GM21381 (cell line): ENCODE measurements around the gene WFS1.
A peak's percentile ranks its signal among the peaks of the same experiment; 100 is the strongest.

ENCODE experiments used
- ATAC-seq: cut with Tn5 transposase; IDR thresholded peaks from one replicate; pipeline ENCODE4 v1.9.1; 2021; ENCODE audit warnings: mild to moderate bottlenecking, moderate library complexity; ENCODE audit not compliant: unreplicated experiment

Gene WFS1

GRCh38 chr4:6277935-6278800 is 8.5 kb downstream of the WFS1 start:
- no peak for ATAC-seq

DNA sequence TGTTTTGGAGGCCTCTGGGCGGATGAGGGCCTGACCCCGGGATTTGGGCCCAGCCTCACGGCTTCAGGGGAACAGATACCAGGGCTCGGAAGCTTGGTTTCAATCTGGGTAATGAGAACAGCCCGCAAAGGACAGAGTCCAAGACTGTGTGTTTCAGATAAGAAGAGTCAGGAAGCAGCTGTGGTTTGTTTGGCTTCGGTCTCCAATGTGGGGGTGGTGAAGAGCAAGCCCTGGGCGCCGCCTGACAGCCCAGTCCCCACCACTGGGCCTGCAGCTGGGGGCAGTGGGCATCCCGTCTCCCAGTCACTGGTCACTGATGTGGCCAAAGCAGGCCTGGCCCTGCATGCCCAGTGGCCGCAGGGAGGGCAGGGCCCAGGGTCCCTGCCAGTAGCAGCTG is 9.1 kb downstream of the WFS1 start:
- peak; percentile 97 for ATAC-seq

GRCh38 chr4:6279582-6280289 is 10.1 kb downstream of the WFS1 start:
- ATAC-seq, result no peak

GRCh38 chr4:6280365-6280996 is 10.8 kb downstream of the WFS1 start:
- ATAC-seq, result no peak

GRCh38 chr4:6281436-6282313 is 12.0 kb downstream of the WFS1 start:
- no peak for ATAC-seq

GRCh38 chr4:6282314-6282771 is 12.7 kb downstream of the WFS1 start:
- no peak for ATAC-seq

DNA sequence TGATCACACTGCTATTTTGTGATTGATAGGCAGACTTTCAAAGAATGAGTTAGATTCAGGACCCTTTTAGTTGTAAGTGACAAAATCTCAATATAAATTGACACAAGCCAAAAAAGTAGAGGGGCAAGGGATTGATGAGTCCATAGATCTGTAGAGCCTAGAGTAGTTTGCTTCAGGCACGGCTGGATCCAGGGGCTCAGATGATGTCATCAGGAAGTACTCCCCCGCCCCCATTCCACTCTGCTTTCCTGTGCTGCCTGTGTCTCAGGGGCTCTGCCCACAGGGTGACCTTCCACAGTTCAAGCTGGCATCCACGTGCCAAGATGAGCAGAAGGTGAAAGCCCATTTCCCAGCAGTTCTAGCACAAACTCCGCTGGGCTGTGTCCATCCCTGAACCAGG is 13.6 kb downstream of the WFS1 start:
- no peak for ATAC-seq

GRCh38 chr4:6287017-6287788 is 17.6 kb downstream of the WFS1 start:
- no peak for ATAC-seq

- ATAC-seq, result no peak
These were observed 18.7 kb downstream of the WFS1 start for GRCh38 chr4:6288342-6288741.

DNA sequence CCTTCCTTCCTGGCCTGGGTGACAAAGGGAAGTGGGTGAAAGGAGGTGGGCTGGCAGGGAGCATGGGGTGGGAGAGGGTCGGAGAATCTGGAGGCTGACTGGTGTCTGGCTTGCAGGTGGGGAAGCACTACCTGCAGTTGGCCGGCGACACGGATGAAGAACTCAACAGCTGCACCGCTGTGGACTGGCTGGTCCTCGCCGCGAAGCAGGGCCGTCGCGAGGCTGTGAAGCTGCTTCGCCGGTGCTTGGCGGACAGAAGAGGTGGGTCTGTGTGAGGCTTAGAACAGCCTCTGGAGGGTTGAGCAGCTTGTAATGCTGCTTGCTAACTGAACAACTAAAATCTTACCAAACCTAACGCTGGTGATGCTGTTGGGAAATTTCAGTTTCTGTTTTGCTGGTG is 19.2 kb downstream of the WFS1 start:
- ATAC-seq, result no peak

DNA sequence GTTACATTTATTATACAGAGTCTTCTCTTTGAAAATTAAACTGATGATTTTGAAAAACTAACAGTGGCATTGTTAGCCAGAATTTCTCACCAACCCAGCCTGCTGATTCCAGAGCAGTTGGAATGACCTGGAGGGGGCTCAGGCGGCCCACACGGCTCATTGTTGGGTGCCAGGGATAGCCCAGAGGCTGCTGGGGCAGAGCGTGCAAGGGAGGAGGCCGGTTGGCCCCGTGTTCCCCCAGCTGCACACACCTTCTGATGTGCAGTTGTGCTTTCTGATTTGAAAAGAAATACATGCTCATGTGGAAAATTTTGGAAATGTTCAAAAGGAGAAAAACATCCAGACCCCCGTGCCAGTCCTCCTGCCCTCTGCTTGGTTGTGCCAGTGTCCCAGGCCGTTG is 20.6 kb downstream of the WFS1 start:
- no peak for ATAC-seq

DNA sequence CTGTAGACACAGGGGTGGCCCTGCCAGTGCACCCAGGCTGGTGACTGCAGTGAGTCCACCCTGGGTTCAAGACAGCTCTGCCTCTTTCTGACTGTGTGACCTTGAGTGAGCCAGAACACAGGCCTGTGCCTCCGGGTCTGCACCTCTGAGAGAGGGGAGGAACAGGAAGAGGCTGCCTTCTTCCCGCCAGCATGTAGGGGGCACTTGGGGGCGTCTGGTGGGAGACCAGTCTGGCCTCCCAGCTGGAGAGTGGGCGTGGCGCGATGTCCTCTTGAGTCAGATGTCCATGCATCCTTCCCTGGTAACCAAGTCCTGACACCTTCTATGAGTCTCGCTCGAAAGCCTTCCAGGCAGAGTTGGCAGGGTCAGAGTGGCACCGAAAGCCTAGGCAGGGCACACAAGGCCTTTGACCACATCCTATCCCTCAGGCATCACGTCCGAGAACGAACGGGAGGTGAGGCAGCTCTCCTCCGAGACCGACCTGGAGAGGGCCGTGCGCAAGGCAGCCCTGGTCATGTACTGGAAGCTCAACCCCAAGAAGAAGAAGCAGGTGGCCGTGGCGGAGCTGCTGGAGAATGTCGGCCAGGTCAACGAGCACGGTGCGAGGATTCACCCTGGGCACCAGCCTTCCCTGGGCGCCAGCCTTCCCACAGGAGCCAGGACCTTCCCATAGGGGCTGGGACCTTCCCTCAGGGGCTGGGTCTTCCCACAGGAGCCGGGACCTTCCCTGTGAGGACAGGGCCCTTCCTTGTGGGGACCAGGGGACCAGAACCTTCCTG is 21.3 kb downstream of the WFS1 start:
- ATAC-seq, result no peak

DNA sequence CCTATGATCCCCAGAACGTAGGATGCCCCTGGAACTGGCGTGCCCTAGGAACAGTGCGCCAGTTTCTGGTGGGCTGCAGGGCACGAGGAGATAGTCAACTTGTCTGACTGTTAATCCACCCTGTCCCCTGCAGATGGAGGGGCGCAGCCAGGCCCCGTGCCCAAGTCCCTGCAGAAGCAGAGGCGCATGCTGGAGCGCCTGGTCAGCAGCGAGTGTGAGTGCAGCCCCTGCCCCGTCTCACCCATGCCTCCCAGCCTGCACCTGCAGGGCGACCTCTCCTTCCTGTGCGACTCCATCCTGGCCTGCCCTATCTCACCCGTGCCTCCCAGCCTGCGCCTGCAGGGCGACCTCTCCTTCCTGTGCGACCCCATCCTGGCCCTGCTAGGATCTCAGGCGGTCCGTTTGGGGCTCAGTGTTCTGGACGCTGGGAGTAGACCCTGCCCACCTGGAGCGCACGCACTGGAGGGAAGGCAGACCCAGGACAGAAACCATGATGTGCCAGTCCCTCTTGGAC is 22.2 kb downstream of the WFS1 start:
- no peak for ATAC-seq

DNA sequence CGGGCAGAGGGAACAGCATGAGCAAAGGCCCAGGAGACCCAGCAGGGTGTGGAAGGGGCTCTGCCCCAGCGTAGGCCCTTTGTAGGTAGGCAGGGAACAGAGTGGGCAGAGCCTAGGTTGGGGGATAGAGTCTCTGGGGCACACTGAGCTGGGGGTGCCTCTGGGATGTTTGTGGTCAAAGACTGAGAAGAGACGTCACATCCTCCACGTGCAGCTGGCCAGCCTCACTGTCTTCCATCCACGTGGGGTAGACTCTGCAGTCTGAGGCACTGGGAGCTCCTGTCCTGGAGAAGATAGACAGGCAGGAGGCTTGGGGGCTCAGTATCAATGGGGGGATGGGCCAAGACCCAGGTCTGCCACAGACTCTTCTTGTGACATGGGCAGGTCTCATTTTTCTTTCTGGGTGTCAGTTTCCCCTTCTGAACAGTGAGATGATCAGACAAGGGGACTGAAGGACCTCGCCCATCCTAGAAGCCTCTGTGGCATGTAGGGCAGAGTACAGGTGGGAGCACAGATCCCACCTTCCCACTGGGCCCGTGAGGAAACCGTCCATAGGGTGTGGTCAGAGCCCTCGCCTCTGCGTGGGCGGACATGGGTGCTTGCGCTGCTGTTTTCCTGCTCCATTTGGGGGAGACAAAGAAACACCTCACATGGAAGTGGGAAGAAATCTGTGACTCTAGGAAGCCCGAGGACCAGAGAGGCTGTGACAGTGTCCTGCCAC is 22.9 kb downstream of the WFS1 start:
- ATAC-seq, result no peak

GRCh38 chr4:6293097-6293445 is 23.4 kb downstream of the WFS1 start:
- no peak for ATAC-seq

GRCh38 chr4:6293661-6294060 is 24.0 kb downstream of the WFS1 start:
- ATAC-seq, result no peak

DNA sequence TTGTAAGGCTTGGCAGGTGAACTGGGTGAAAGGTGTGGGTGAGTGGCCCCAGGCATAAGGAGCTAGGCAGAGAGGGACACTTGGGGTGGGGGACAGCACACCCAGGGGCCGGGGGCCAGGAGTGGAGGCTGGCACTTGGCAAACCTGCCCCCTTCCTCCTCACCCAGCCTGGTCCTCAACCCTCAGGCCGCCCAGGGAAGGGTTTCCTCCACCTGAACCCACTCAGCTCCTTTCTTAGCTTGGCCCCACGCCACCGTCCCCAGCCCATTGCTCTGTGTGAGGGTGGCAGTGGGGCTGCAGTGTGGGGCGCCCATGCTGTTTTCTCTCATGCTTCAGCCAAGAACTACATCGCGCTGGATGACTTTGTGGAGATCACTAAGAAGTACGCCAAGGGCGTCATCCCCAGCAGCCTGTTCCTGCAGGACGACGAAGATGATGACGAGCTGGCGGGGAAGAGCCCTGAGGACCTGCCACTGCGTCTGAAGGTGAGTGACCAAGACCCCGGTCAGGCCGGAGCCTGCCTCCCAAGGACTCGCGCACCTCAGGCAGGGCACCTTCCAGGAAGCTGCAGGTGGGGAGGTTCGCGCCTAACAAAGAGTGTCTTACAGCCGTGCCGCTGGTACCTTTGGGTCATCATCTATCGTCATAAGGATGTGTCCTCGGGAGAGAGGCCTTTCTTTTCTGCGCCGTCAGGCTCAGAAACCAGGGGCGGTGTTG is 25.2 kb downstream of the WFS1 start:
- no peak for ATAC-seq

DNA sequence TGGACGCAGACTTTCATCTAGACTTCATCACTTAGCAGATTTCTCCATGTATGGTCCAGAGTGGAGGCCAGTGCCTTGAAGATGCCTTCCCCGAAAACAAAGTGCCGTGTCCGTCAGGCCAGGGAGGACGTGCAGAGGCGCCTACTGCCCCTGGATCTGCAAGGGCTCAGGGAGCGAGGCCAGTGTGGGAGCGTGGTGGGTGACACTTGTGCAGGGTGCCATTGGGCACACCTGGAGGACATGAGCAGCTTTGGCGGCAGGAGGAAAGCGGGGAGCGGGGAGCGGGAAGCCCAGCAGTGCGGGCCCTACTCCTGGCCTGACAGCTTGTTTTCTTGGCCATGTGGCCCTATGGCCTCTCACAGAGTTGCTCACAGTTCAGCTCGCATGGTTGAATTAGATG is 25.8 kb downstream of the WFS1 start:
- no peak for ATAC-seq
